SU-DHL-6 (cell line): ENCODE results near the gene DAPL1.

Experiments
- EZH2phosphoT487 ChIP-seq: fragments of 200-600 bp; sonication (generic), shearing (Covaris generic); conservative IDR thresholded peaks from 2 replicates; pipeline ENCODE4 v1.6.1; 2018; ENCODE audit warnings: mild to moderate bottlenecking, antibody characterized with exemption, low read length, moderate library complexity, mixed read lengths
- TF ChIP-seq, protein P1 (sequence below): fragments of 200-600 bp; sonication (generic); IDR thresholded peaks from one replicate; pipeline ENCODE4 v1.5.1; 2017; ENCODE audit warnings: antibody characterized with exemption, mild to moderate bottlenecking, low read length, moderate library complexity; ENCODE audit not compliant: insufficient read depth, poor library complexity, severe bottlenecking

- TF ChIP-seq, protein P1, sequence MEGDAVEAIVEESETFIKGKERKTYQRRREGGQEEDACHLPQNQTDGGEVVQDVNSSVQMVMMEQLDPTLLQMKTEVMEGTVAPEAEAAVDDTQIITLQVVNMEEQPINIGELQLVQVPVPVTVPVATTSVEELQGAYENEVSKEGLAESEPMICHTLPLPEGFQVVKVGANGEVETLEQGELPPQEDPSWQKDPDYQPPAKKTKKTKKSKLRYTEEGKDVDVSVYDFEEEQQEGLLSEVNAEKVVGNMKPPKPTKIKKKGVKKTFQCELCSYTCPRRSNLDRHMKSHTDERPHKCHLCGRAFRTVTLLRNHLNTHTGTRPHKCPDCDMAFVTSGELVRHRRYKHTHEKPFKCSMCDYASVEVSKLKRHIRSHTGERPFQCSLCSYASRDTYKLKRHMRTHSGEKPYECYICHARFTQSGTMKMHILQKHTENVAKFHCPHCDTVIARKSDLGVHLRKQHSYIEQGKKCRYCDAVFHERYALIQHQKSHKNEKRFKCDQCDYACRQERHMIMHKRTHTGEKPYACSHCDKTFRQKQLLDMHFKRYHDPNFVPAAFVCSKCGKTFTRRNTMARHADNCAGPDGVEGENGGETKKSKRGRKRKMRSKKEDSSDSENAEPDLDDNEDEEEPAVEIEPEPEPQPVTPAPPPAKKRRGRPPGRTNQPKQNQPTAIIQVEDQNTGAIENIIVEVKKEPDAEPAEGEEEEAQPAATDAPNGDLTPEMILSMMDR, result no peak
- TF ChIP-seq EZH2phosphoT487, result no peak
These were observed 42.5 kb downstream of the DAPL1 start for GRCh38 chr2:158837645-158838044.
